IMR-90 (cell line): ENCODE results near the gene GARNL3. TPM values are rescaled to one million over a fixed set of nuclear protein-coding genes. Genes with fewer than 3 reads are reported as not detected.

Source experiments
- ATAC-seq: fragments of 200-7000 bp; cut with Tn5 transposase; 2 replicates; pipeline ENCODE4 v1.9.1; 2020; ENCODE audit warnings: low read depth, mild to moderate bottlenecking, moderate library complexity
- BruUV-seq: library from RNA; stranded (reverse); fragments of 400-500 nt; replicated peaks from 2 replicates; lab custom pipeline; 2021; lab: Mats Ljungman, UMichigan
- CTCF ChIA-PET: fragments of 300-600 bp; formaldehyde crosslinking; extraction: SDS; loops from one replicate; lab custom pipeline; 2021; ENCODE audit warnings: antibody characterized with exemption; lab: Yijun Ruan, JAX
- POLR2A ChIA-PET: fragments of 300-600 bp; sonication (Branson Sonifier 250); formaldehyde crosslinking; loops from one replicate; lab custom pipeline; 2022; ENCODE audit warnings: antibody characterized with exemption; ENCODE audit not compliant: unreplicated experiment; lab: Charles Lee
- DNase-seq: peaks from one replicate; pipeline ENCODE4 v3.0.0; 2013
- H2AFZ ChIP-seq: replicated peaks from 2 replicates; pipeline ENCODE3; 2013; ENCODE audit warnings: low read length, mild to moderate bottlenecking; ENCODE audit not compliant: poor library complexity
- H2AK5ac ChIP-seq: 2 replicates; pipeline ENCODE4 v1.6.1; 2013; ENCODE audit warnings: low read depth, low read length, inconsistent platforms
- H2AK9ac ChIP-seq: replicated peaks from 2 replicates; pipeline ENCODE3; 2013; ENCODE audit warnings: mild to moderate bottlenecking, low read depth, low read length, moderate library complexity; ENCODE audit not compliant: poor library complexity
- H2BK120ac ChIP-seq: 2 replicates; pipeline ENCODE4 v1.6.1; 2013; ENCODE audit warnings: low read depth, low read length, inconsistent platforms
- H2BK15ac ChIP-seq: 3 replicates; pipeline ENCODE4 v1.6.1; 2013; ENCODE audit warnings: low read depth, low read length, inconsistent platforms
- H2BK20ac ChIP-seq: 2 replicates; pipeline ENCODE4 v1.6.1; 2013; ENCODE audit warnings: low read depth, mild to moderate bottlenecking, inconsistent platforms, low read length, moderate library complexity
- H2BK5ac ChIP-seq: 2 replicates; pipeline ENCODE4 v1.6.1; 2013; ENCODE audit warnings: mild to moderate bottlenecking, low read depth, low read length, inconsistent platforms; ENCODE audit not compliant: poor library complexity, severe bottlenecking
- H3K14ac ChIP-seq: replicated peaks from 2 replicates; pipeline ENCODE4 v1.6.1; 2013; ENCODE audit warnings: low read depth, low read length, inconsistent platforms
- H3K18ac ChIP-seq: 2 replicates; pipeline ENCODE4 v1.6.1; 2013; ENCODE audit warnings: low read depth, low read length, control low read depth
- H3K23ac ChIP-seq: 2 replicates; pipeline ENCODE4 v1.6.1; 2013; ENCODE audit warnings: low read depth, low read length, inconsistent platforms
- H3K27ac ChIP-seq: 2 replicates; pipeline ENCODE4 v1.5.1; 2013; ENCODE audit warnings: mild to moderate bottlenecking, control low read depth, low read length; ENCODE audit not compliant: insufficient read depth
- H3K27me3 ChIP-seq: 2 replicates; pipeline ENCODE4 v1.6.1; 2013; ENCODE audit warnings: low read length; ENCODE audit not compliant: control insufficient read depth, insufficient read depth
- H3K36me3 ChIP-seq: 2 replicates; pipeline ENCODE4 v1.6.1; 2013; ENCODE audit warnings: low read length, mixed read lengths; ENCODE audit not compliant: control insufficient read depth, insufficient read depth
- H3K4ac ChIP-seq: 2 replicates; pipeline ENCODE4 v1.6.1; 2013; ENCODE audit warnings: low read depth, low read length, inconsistent platforms
- H3K4me1 ChIP-seq: 2 replicates; pipeline ENCODE4 v1.6.1; 2013; ENCODE audit warnings: low read length, mixed read lengths; ENCODE audit not compliant: control insufficient read depth, insufficient read depth
- H3K4me2 ChIP-seq: 2 replicates; pipeline ENCODE4 v1.6.1; 2013; ENCODE audit warnings: low read depth, mild to moderate bottlenecking, control low read depth, low read length, moderate library complexity
- H3K4me3 ChIP-seq: 2 replicates; pipeline ENCODE4 v1.5.1; 2013; ENCODE audit warnings: low read depth, mild to moderate bottlenecking, control low read depth, low read length, moderate library complexity; ENCODE audit not compliant: insufficient read depth
- H3K56ac ChIP-seq: 2 replicates; pipeline ENCODE4 v1.6.1; 2013; ENCODE audit warnings: low read length, inconsistent platforms; ENCODE audit not compliant: insufficient read depth; ENCODE audit errors: extremely low read depth
- H3K79me1 ChIP-seq, 2 experiments: 2 replicates each; pipeline ENCODE4 v1.6.1; 2013; ENCODE audit warnings: low read length in 2 of 2, inconsistent platforms in 1 of 2, low read depth in 1 of 2
- H3K9ac ChIP-seq: 2 replicates; pipeline ENCODE4 v1.6.1; 2013; ENCODE audit warnings: low read depth, low read length, control low read depth
- H3K9me1 ChIP-seq: 2 replicates; pipeline ENCODE4 v1.6.1; 2013; ENCODE audit warnings: low read length, inconsistent platforms; ENCODE audit not compliant: insufficient read depth
- H3K9me3 ChIP-seq: 2 replicates; pipeline ENCODE4 v1.6.1; 2013; ENCODE audit warnings: low read length; ENCODE audit not compliant: control insufficient read depth, insufficient read depth
- H4K20me1 ChIP-seq: 2 replicates; pipeline ENCODE4 v1.6.1; 2013; ENCODE audit warnings: low read length, inconsistent platforms; ENCODE audit not compliant: insufficient read depth
- H4K5ac ChIP-seq: 2 replicates; pipeline ENCODE4 v1.6.1; 2013; ENCODE audit warnings: mild to moderate bottlenecking, low read depth, low read length, control low read depth
- H4K8ac ChIP-seq, 2 experiments: 2 replicates each; pipeline ENCODE4 v1.6.1; 2013; ENCODE audit warnings: low read depth in 2 of 2, low read length in 2 of 2, control low read depth in 1 of 2, inconsistent platforms in 1 of 2
- H4K91ac ChIP-seq: 2 replicates; pipeline ENCODE4 v1.6.1; 2013; ENCODE audit warnings: low read depth, low read length, inconsistent platforms; ENCODE audit not compliant: insufficient read depth
- CEBPB ChIP-seq: IDR thresholded peaks from 2 replicates; pipeline ENCODE4 v1.6.1; 2012; ENCODE audit warnings: low read depth, low read length, improper control_type of control experiment
- FOS ChIP-seq: fragments of 150-350 bp; IDR thresholded peaks from 2 replicates; pipeline ENCODE4 v1.6.1; 2016; ENCODE audit warnings: low read depth, low read length
- MAFK ChIP-seq: IDR thresholded peaks from 2 replicates; pipeline ENCODE4 v1.6.1; 2012; ENCODE audit warnings: low read depth, low read length, improper control_type of control experiment
- MAZ ChIP-seq: IDR thresholded peaks from 2 replicates; pipeline ENCODE4 v1.6.1; 2012; ENCODE audit warnings: low read depth, mild to moderate bottlenecking, low read length, improper control_type of control experiment, moderate library complexity, borderline replicate concordance
- MXI1 ChIP-seq: IDR thresholded peaks from 2 replicates; pipeline ENCODE4 v1.6.1; 2012; ENCODE audit warnings: low read depth, mild to moderate bottlenecking, low read length, moderate library complexity, borderline replicate concordance
- RCOR1 ChIP-seq: IDR thresholded peaks from 2 replicates; pipeline ENCODE4 v1.6.1; 2012; ENCODE audit warnings: mild to moderate bottlenecking, low read length, improper control_type of control experiment; ENCODE audit not compliant: insufficient replicate concordance
- SMC3 ChIP-seq: fragments of 150-350 bp; IDR thresholded peaks from 2 replicates; pipeline ENCODE4 v1.6.1; 2016; ENCODE audit warnings: low read depth, mild to moderate bottlenecking, antibody characterized with exemption, low read length, moderate library complexity
- dilution Hi-C: fragments of 300-500 bp; cut with HindIII; formaldehyde crosslinking; loops from one replicate; pipeline ENCODE4 v1.14.3; 2018; ENCODE audit warnings: low sequenced_read_pairs; ENCODE audit not compliant: unreplicated experiment
- in situ Hi-C: fragments of 300-500 bp; cut with MboI; formaldehyde crosslinking; loops from 3 replicates; pipeline ENCODE4 v1.14.3; 2019; ENCODE audit warnings: low sequenced_read_pairs, inconsistent platforms, mixed read lengths
- intact Hi-C: fragments of 100-400 bp; cut with micrococcal nuclease; formaldehyde crosslinking; loops from 2 replicates; pipeline ENCODE4 v1.10.0; 2022
- polyA plus RNA-seq, 3 experiments: library from polyadenylated mRNA; depleted of rRNA; stranded (reverse); fragments of >200 nt; gene quantifications; 2 replicates each; pipeline ENCODE4 v1.2.3, GENCODE V29; 2012; ENCODE audit warnings: low replicate concordance in 1 of 3
- total RNA-seq: library from RNA; depleted of rRNA; stranded (reverse); fragments of >200 nt; gene quantifications from 2 replicates; pipeline ENCODE4 v1.2.3, GENCODE V29; 2012
- TF ChIP-seq, protein P1 (sequence below): fragments of 150-350 bp; IDR thresholded peaks from 2 replicates; pipeline ENCODE4 v1.6.1; 2017; ENCODE audit warnings: mild to moderate bottlenecking, antibody characterized with exemption, low read length, low read depth
- TF ChIP-seq, protein P2 (sequence below): fragments of 150-350 bp; IDR thresholded peaks from 2 replicates; pipeline ENCODE4 v1.6.1; 2016; ENCODE audit warnings: low read depth, mild to moderate bottlenecking, low read length, moderate library complexity, borderline replicate concordance
- TF ChIP-seq, protein P3 (sequence below): conservative IDR thresholded peaks from 2 replicates; pipeline ENCODE4 v1.5.1; 2012; ENCODE audit warnings: mild to moderate bottlenecking, low read depth, low read length, improper control_type of control experiment

The GARNL3 gene
- total and polyA plus RNA-seq, 2 of the 4 experiments (the other 2 are of a cell fraction), result 1.9 to 5.0 TPM

DNA sequence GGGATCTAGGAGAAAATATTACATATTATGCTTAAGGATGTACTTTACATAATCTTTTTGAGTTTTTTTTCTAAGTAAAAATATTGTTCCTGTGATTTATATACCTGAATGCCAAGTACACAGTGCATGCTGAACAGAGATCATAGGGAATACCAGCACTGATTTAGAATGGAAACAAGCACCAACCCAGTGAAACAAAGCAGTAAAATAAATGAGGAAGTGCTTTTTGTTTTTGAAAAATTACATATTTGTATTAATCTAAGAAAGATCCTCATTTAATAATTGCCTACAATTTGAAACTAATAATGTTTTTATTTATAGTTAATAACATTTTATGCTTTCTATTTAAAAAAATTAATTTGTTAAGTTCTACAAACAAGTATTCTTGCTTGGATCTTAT, 18.0 kb downstream of the GARNL3 start:
- Histone ChIP-seq H2BK15ac (no peak overlapping the region), H3K4me3 (no peak overlapping the region), H3K9me3 (no peaks in the 10 kb centered on the region), H3K9me1 (no peaks in the 10 kb centered on the region), H3K9ac (no peak overlapping the region), H2AK5ac (no peak overlapping the region), H3K27me3 (no peaks in the 10 kb centered on the region; the same call in 1 of the 2 replicates), H2BK120ac (no peak overlapping the region), H3K4me1 (peaks cover 2% of the 10 kb centered on the region; the same call in 1 of the 2 replicates), H3K27ac (no peak overlapping the region), H2AFZ (no peak overlapping the region), H3K36me3 (no peaks in the 10 kb centered on the region), H4K8ac (no peak overlapping the region), H3K4ac (no peak overlapping the region), H4K5ac (no peak overlapping the region), H3K56ac (no peak overlapping the region), H2AK9ac (no peak overlapping the region), H4K91ac (no peak overlapping the region), H3K4me2 (no peak overlapping the region), H4K20me1 (no peaks in the 10 kb centered on the region), H2BK20ac (no peak overlapping the region), H2BK5ac (no peak overlapping the region), H3K79me1 (no peaks in the 10 kb centered on the region), H3K23ac (no peak overlapping the region), H3K18ac (no peak overlapping the region), H3K14ac (no peak overlapping the region)
- no peak for ATAC-seq
- ChIA-PET POLR2A (no interaction called here), CTCF (interaction anchor here (1.4 kb wide), 1 partner anchor 64 kb away, joined by 3 read pairs; no protein-coding TSS in a partner anchor)
- dilution Hi-C loops (no loop called here), in situ Hi-C loops (no loop called here), intact Hi-C loops (loop anchor here (10.0 kb wide), 1 partner anchor 112 kb away; the partner anchor contains the start of gene SLC2A8)
- no peak for DNase-seq
- no TSS peak for BruUV-seq
- TF ChIP-seq MAFK, result no peak
- TF ChIP-seq CEBPB, result no peak
- no peak for TF ChIP-seq MAZ
- TF ChIP-seq FOS, result no peak
- no peak for TF ChIP-seq RCOR1
- TF ChIP-seq, protein P1, sequence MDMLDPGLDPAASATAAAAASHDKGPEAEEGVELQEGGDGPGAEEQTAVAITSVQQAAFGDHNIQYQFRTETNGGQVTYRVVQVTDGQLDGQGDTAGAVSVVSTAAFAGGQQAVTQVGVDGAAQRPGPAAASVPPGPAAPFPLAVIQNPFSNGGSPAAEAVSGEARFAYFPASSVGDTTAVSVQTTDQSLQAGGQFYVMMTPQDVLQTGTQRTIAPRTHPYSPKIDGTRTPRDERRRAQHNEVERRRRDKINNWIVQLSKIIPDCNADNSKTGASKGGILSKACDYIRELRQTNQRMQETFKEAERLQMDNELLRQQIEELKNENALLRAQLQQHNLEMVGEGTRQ, result no peak
- TF ChIP-seq MXI1, result no peak
- TF ChIP-seq, protein P2, sequence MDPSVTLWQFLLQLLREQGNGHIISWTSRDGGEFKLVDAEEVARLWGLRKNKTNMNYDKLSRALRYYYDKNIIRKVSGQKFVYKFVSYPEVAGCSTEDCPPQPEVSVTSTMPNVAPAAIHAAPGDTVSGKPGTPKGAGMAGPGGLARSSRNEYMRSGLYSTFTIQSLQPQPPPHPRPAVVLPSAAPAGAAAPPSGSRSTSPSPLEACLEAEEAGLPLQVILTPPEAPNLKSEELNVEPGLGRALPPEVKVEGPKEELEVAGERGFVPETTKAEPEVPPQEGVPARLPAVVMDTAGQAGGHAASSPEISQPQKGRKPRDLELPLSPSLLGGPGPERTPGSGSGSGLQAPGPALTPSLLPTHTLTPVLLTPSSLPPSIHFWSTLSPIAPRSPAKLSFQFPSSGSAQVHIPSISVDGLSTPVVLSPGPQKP, result no peak
- no peak for TF ChIP-seq SMC3
- TF ChIP-seq, protein P3, sequence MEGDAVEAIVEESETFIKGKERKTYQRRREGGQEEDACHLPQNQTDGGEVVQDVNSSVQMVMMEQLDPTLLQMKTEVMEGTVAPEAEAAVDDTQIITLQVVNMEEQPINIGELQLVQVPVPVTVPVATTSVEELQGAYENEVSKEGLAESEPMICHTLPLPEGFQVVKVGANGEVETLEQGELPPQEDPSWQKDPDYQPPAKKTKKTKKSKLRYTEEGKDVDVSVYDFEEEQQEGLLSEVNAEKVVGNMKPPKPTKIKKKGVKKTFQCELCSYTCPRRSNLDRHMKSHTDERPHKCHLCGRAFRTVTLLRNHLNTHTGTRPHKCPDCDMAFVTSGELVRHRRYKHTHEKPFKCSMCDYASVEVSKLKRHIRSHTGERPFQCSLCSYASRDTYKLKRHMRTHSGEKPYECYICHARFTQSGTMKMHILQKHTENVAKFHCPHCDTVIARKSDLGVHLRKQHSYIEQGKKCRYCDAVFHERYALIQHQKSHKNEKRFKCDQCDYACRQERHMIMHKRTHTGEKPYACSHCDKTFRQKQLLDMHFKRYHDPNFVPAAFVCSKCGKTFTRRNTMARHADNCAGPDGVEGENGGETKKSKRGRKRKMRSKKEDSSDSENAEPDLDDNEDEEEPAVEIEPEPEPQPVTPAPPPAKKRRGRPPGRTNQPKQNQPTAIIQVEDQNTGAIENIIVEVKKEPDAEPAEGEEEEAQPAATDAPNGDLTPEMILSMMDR, result no peak
